ENCODE data around the gene SMPD4. TPM values are rescaled to one million over a fixed set of nuclear protein-coding genes. Genes with fewer than 3 reads are reported as not detected.

The SMPD4 gene
- total and polyA plus RNA-seq, 2 of the 8 experiments (the other 6 are each of a cell fraction or from before 2014, with no cell fraction given) = 102 to 106 TPM

GRCh38 chr2:130152816-130153595, 28.4 kb downstream of the SMPD4 start:
- Histone ChIP-seq H3K56ac (replicated peaks; ENCODE audit: insufficient read length, low read depth, low read length) (no peak overlapping the region), H3K79me1 (ENCODE audit: low read depth, low read length) (no peaks in the 10 kb centered on the region), H3K4me1 (replicated peaks in 1 of 4; ENCODE audit: control insufficient read depth in 3 of 4, insufficient read depth in 4 of 4, low read length in 3 of 4) (no peaks in the 10 kb centered on the region), H2BK120ac (replicated peaks; ENCODE audit: low read depth, low read length) (no peak overlapping the region), H3K4me3 (ENCODE audit: extremely low read depth in 1 of 4, insufficient read depth in 2 of 4, low read depth in 3 of 4, low read length in 4 of 4) (no peak overlapping the region), H2AFZ (ENCODE audit: low read length) (no peak overlapping the region), H3K14ac (ENCODE audit: insufficient read length) (no peak overlapping the region), H4K8ac (ENCODE audit: extremely low read depth, insufficient read depth, low read length) (no peak overlapping the region), H3K27ac (ENCODE audit: low read depth, low read length) (no peak overlapping the region), H4K5ac (ENCODE audit: insufficient read length, low read depth, low read length) (no peak overlapping the region), H3K36me3 (ENCODE audit: control insufficient read depth in 2 of 4, insufficient read depth in 4 of 4, low read length in 3 of 4) (peaks cover 3 to 32% (median 14%) of the 10 kb centered on the region in 4 experiments; a peak in 5 of 8 replicates), H2BK20ac (ENCODE audit: low read length) (no peak overlapping the region), H2BK5ac (ENCODE audit: low read depth, low read length) (no peak overlapping the region), H4K20me1 (replicated peaks in 1 of 2; ENCODE audit: control insufficient read depth in 1 of 2, insufficient read depth in 2 of 2, low read length in 2 of 2) (no peaks in the 10 kb centered on the region), H4K91ac (replicated peaks; ENCODE audit: insufficient read length, low read length) (no peak overlapping the region), H3K23me2 (ENCODE audit: low read depth, low read length) (no peaks in the 10 kb centered on the region), H3K18ac (ENCODE audit: extremely low read depth, low read length) (no peak overlapping the region), H2BK15ac (ENCODE audit: low read length) (no peak overlapping the region), H3K79me2 (ENCODE audit: control insufficient read depth in 1 of 2, insufficient read depth in 2 of 2, low read length in 2 of 2) (no peaks in the 10 kb centered on the region), H2AK5ac (ENCODE audit: low read depth, low read length) (no peak overlapping the region), H3K4me2 (ENCODE audit: insufficient read depth in 1 of 2, low read depth in 2 of 2, low read length in 2 of 2) (no peak overlapping the region), H2BK12ac (ENCODE audit: low read depth, low read length) (no peak overlapping the region), H3K9ac (replicated peaks in 1 of 4; ENCODE audit: extremely low read depth in 1 of 4, low read depth in 3 of 4, low read length in 3 of 4) (no peak overlapping the region), H3K4ac (replicated peaks; ENCODE audit: insufficient read length, low read depth, low read length) (no peak overlapping the region), H3K23ac (ENCODE audit: insufficient read length) (no peak overlapping the region), H3K9me3 (ENCODE audit: insufficient read depth in 2 of 2, low read depth in 1 of 2, low read length in 1 of 2) (no peaks in the 10 kb centered on the region), H3K27me3 (replicated peaks in 1 of 4; ENCODE audit: control insufficient read depth in 3 of 4, extremely low read depth in 1 of 4, insufficient read depth in 3 of 4, low read length in 3 of 4) (no peaks in the 10 kb centered on the region)
- TF ChIP-seq TCF12 (IDR thresholded peaks at IDR 0.05; ENCODE audit: low read depth, low read length) (no peak), GTF2F1 (IDR thresholded peaks at IDR 0.05; ENCODE audit: borderline replicate concordance, low read depth, low read length) (no peak), SIX5 (IDR thresholded peaks at IDR 0.05; ENCODE audit: low read depth, low read length) (no peak), RNF2 (IDR thresholded peaks at IDR 0.05; ENCODE audit: borderline replicate concordance, low read depth, low read length, missing control alignments, poor library complexity, severe bottlenecking) (no peak), RXRA (IDR thresholded peaks at IDR 0.05; ENCODE audit: insufficient read depth, low read depth, low read length) (no peak), CHD2 (IDR thresholded peaks at IDR 0.05; ENCODE audit: low read length) (no peak), ASH2L (IDR thresholded peaks at IDR 0.05; ENCODE audit: low read length) (no peak), SP4 (IDR thresholded peaks at IDR 0.05; ENCODE audit: low read length) (no peak), NRF1 (IDR thresholded peaks at IDR 0.05; ENCODE audit: low read depth, low read length) (no peak), HDAC2 (IDR thresholded peaks at IDR 0.05; ENCODE audit: borderline replicate concordance in 1 of 2, low read depth in 2 of 2, low read length in 2 of 2) (no peak), NANOG (IDR thresholded peaks at IDR 0.05; ENCODE audit: insufficient read depth, low read depth, low read length, poor library complexity, severe bottlenecking) (no peak), TBP (IDR thresholded peaks at IDR 0.05; ENCODE audit: low read depth, low read length) (no peak)
- DNase-seq (ENCODE audit: low read depth in 1 of 2, low spot score in 2 of 2) (no peak), FAIRE-seq (no peak)
- 93% methylated on average over 16 of the region's 25 CpGs; no CpG with 5 or more reads in 1 of the 2 experiments for WGBS, 2 experiments (ENCODE audit: extremely low coverage in 1 of 2, insufficient coverage in 1 of 2, insufficient read length in 1 of 2, insufficient replicate concordance in 2 of 2, low coverage in 1 of 2, low lambda C conversion rate in 2 of 2, missing lambda C conversion rate in 1 of 2)
- POLR2A ChIA-PET (ENCODE audit: partially characterized antibody) = no interaction called here
- CTCF ChIA-PET (ENCODE audit: partially characterized antibody) = interaction anchor here (0.6 kb wide), 1 partner anchor 547 kb away, joined by 3 read pairs; no protein-coding TSS in a partner anchor
